PFSK-1 (cell line): ENCODE data around the gene GDPGP1.

Experiments used
- POLR2AphosphoS5 ChIP-seq: IDR thresholded peaks from 2 replicates; pipeline ENCODE4 v1.6.1; 2012; ENCODE audit warnings: low read depth, mild to moderate bottlenecking, control low read depth, low read length, moderate library complexity
- REST ChIP-seq, 2 experiments: IDR thresholded peaks; 2 replicates each; pipeline versions ENCODE4 v1.6.1 to v1.8.0; 2011 to 2012; ENCODE audit warnings: low read depth in 2 of 2, low read length in 2 of 2, control low read depth in 1 of 2, inconsistent platforms in 1 of 2, mild to moderate bottlenecking in 1 of 2, moderate library complexity in 1 of 2; ENCODE audit not compliant: insufficient read depth in 1 of 2

DNA sequence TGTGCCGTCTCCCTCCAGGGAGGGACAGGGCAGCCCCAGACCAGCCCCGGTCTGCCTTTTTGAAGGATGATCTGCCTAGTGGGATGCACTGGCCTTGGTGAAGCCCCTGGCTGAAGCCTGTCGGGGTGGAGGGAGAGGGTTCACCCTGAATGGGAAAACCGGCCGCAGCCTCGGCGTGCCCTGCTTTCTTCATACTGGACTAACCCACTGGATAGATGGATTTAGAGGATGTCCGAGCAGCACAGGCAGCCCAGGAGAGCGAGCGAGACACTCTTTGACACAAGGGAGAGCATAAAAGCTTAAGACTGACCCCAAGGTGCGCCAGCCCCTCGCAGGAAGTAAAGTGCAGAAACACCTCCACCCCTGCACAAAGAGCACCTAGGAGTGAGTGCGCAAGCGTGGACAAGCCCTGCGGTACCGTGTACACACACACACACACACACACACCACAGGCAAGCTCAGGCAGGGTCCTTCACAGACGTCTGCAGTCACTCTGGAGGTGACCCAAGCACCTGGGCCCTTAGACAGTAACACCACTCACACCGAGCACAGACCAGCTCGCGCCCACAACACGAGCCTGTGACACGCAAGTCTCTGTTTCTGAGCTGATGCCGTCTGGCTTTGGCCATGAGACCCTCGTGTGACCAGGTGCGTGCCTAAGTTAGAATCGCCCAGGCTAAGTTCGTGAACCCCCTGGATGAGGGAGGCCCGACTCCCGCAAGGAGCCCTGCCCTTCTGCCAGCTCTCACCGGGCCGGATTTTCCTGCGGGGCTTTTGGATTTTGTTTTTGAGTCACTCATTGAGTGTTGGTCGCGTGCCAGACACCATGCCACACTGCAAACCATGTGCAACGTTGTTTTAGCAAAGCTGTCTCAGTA, 21.5 kb upstream of the GDPGP1 start:
- no peak for TF ChIP-seq POLR2AphosphoS5
- TF ChIP-seq REST (IDR thresholded peaks at IDR 0.05; ENCODE audit: insufficient read depth in 1 of 2, low read depth in 2 of 2, low read length in 2 of 2), result no peak
